ENCODE data around the gene KCTD8. TPM values are rescaled to one million over a fixed set of nuclear protein-coding genes. Genes with fewer than 3 reads are reported as not detected.

KCTD8 gene
- total RNA-seq, 1 experiment from 2014 or later: not detected

- in situ Hi-C loops (cut with HindIII; ENCODE audit: low pct_unique_long_range_greater_than_20kb, low sequenced_read_pairs): no loop called here
- no peak for DNase-seq (ENCODE audit: low read depth, low spot score)
Observed at GRCh38 chr4:44132526-44132925, 316.1 kb downstream of the KCTD8 start.

Other genes starting within 250 kb of the KCTD8 start
- not detected in 2 replicates for gene YIPF7, start 202.8 kb upstream of the KCTD8 start, total RNA-seq (2014; rRNA removed; shearing (Covaris generic))
- gene GUF1, start 229.6 kb upstream of the KCTD8 start, total RNA-seq (2014; rRNA removed; shearing (Covaris generic)): 32.6 and 35.1 TPM in 2 replicates